ENCODE measurements around the gene PDE6B. TPM values are rescaled to one million over a fixed set of nuclear protein-coding genes. Genes with fewer than 3 reads are reported as not detected.

The PDE6B gene
- polyA plus RNA-seq, 2 of the 4 experiments (the other 2 are of a cell fraction), result not detected

- DNase-seq (ENCODE audit: low read depth in 1 of 2, low spot score in 1 of 2) (no peak), ATAC-seq (no peak), FAIRE-seq (no peak)
- Histone ChIP-seq H3K9me3 (no peaks in the 10 kb centered on the region), H3K4me1 (peaks cover 1% of the 10 kb centered on the region; the same call in 1 of the 3 replicates), H3K27ac (no peak overlapping the region), H3K4me3 (no peak overlapping the region), H3K4me2 (no peak overlapping the region)
- CTCF ChIA-PET, result no interaction called here
- WGBS (ENCODE audit: missing lambda C conversion rate), result 75% methylated on average over 3 of the region's 3 CpGs
- POLR2A ChIA-PET, result no interaction called here
- TF ChIP-seq RARB (CRISPR knock-in tag; IDR thresholded peaks at IDR 0.05) (no peak), HES2 (IDR thresholded peaks at IDR 0.05) (no peak)
These were observed 86.7 kb downstream of the PDE6B start for GRCh38 chr4:712093-712492.

- WGBS (ENCODE audit: missing lambda C conversion rate), result 92% methylated on average over 4 of the region's 9 CpGs
- no peak overlapping the region for H3K27ac ChIP-seq
- H3K4me3 ChIP-seq, result no peak overlapping the region
- ChIA-PET CTCF (no interaction called here), POLR2A (no interaction called here)
- FAIRE-seq (no peak), DNase-seq (ENCODE audit: low read depth in 1 of 2, low spot score in 1 of 2) (no peak), ATAC-seq (no peak)
- H3K4me2 ChIP-seq, result no peak overlapping the region
- H3K4me1 ChIP-seq, result no peaks in the 10 kb centered on the region
- no peak for TF ChIP-seq MAZ (IDR thresholded peaks at IDR 0.05; ENCODE audit: borderline replicate concordance, low read depth, low read length)
- TF ChIP-seq MYC (IDR thresholded peaks at IDR 0.05; ENCODE audit: borderline replicate concordance, low read length), result no peak
- TF ChIP-seq RCOR1 (IDR thresholded peaks at IDR 0.05; ENCODE audit: low read depth, low read length), result no peak
- TF ChIP-seq CHD2 (IDR thresholded peaks at IDR 0.05; ENCODE audit: low read length, partially characterized antibody), result no peak
- TF ChIP-seq KDM5A (IDR thresholded peaks at IDR 0.05), result no peak
- TF ChIP-seq HOXA7 (CRISPR knock-in tag; IDR thresholded peaks at IDR 0.05), result no peak
- no peaks in the 10 kb centered on the region for H3K9me3 ChIP-seq
These were observed 87.7 kb downstream of the PDE6B start for GRCh38 chr4:712916-713632.

GRCh38 chr4:714087-714486 is 88.7 kb downstream of the PDE6B start:
- ChIA-PET POLR2A (no interaction called here), CTCF (interaction anchor here (0.8 kb wide), 1 partner anchor 28 kb away, joined by 3 read pairs; no protein-coding TSS in a partner anchor)
- FAIRE-seq (no peak), ATAC-seq (no peak), DNase-seq (ENCODE audit: low read depth in 1 of 2, low spot score in 1 of 2) (no peak)
- H3K27ac ChIP-seq, result no peak overlapping the region
- no peaks in the 10 kb centered on the region for H3K9me3 ChIP-seq
- no peaks in the 10 kb centered on the region for H3K4me1 ChIP-seq
- TF ChIP-seq USF2 (IDR thresholded peaks at IDR 0.05), result no peak
- TF ChIP-seq ZNF302 (CRISPR knock-in tag; IDR thresholded peaks at IDR 0.05), result no peak
- no peak for TF ChIP-seq JUN (IDR thresholded peaks at IDR 0.05)
- TF ChIP-seq MAFK (IDR thresholded peaks at IDR 0.05; ENCODE audit: partially characterized antibody), result no peak
- TF ChIP-seq NPAS2 (CRISPR knock-in tag; IDR thresholded peaks at IDR 0.05; ENCODE audit: borderline replicate concordance), result no peak
- TF ChIP-seq NFE2L2 (conservative IDR thresholded peaks at IDR 0.05; ENCODE audit: low read length), result no peak
- no peak for TF ChIP-seq TFCP2L1 (CRISPR knock-in tag; IDR thresholded peaks at IDR 0.05)
- no peak for TF ChIP-seq NR3C1 (IDR thresholded peaks at IDR 0.05)
- TF ChIP-seq CBX8 (IDR thresholded peaks at IDR 0.05), result no peak
- no peak for TF ChIP-seq RFX5 (IDR thresholded peaks at IDR 0.05)
- TF ChIP-seq ESRRA (IDR thresholded peaks at IDR 0.05; ENCODE audit: borderline replicate concordance, low read length), result no peak
- no peak for TF ChIP-seq KDM5A (IDR thresholded peaks at IDR 0.05)
- no peak overlapping the region for H3K4me3 ChIP-seq
- no peak overlapping the region for H3K4me2 ChIP-seq
- 99% methylated on average over 18 of the region's 18 CpGs for WGBS (ENCODE audit: missing lambda C conversion rate)

GRCh38 chr4:717601-718320 is 92.4 kb downstream of the PDE6B start:
- H3K4me3 ChIP-seq, result no peak overlapping the region
- H3K4me2 ChIP-seq, result no peak overlapping the region
- H3K27ac ChIP-seq, result no peak overlapping the region
- no peak for FAIRE-seq
- WGBS (ENCODE audit: missing lambda C conversion rate), result 94% methylated on average over 23 of the region's 34 CpGs
- ChIA-PET POLR2A (no interaction called here), CTCF (no interaction called here)
- DNase-seq (ENCODE audit: low read depth in 1 of 2, low spot score in 1 of 2), result no peak
- no peak for ATAC-seq
- H3K9me3 ChIP-seq, result no peaks in the 10 kb centered on the region
- no peaks in the 10 kb centered on the region for H3K4me1 ChIP-seq
- no peak for TF ChIP-seq PBX3 (IDR thresholded peaks at IDR 0.05)
- TF ChIP-seq NFE2L2 (conservative IDR thresholded peaks at IDR 0.05; ENCODE audit: low read length), result no peak
- TF ChIP-seq NPAS2 (CRISPR knock-in tag; IDR thresholded peaks at IDR 0.05; ENCODE audit: borderline replicate concordance), result no peak
- no peak for TF ChIP-seq E2F6 (IDR thresholded peaks at IDR 0.05; ENCODE audit: borderline replicate concordance, low read depth)
- no peak for TF ChIP-seq USF2 (IDR thresholded peaks at IDR 0.05)
- no peak for TF ChIP-seq MAX (IDR thresholded peaks at IDR 0.05)
- no peak for TF ChIP-seq HDAC2 (IDR thresholded peaks at IDR 0.05)
- no peak for TF ChIP-seq SMC3 (IDR thresholded peaks at IDR 0.05)
- no peak for TF ChIP-seq SREBF2 (IDR thresholded peaks at IDR 0.05)
- no peak for TF ChIP-seq PHF8 (IDR thresholded peaks at IDR 0.05; ENCODE audit: borderline replicate concordance, low read depth)
- TF ChIP-seq FOSL2 (IDR thresholded peaks at IDR 0.05), result no peak
- no peak for TF ChIP-seq FOSL2 (CRISPR knock-in tag; IDR thresholded peaks at IDR 0.05)
- no peak for TF ChIP-seq GATA3 (IDR thresholded peaks at IDR 0.05; ENCODE audit: borderline replicate concordance)
